Calu3 (cell line): Measurements from ENCODE around the gene SH3RF2. TPM values are rescaled to one million over a fixed set of nuclear protein-coding genes. Genes with fewer than 3 reads are reported as not detected.

Source experiments
- BruUV-seq: library from RNA; stranded (reverse); fragments of 400-500 nt; replicated peaks from 2 replicates; lab custom pipeline; 2021; lab: Mats Ljungman, UMichigan
- CTCF ChIA-PET: fragments of 300-600 bp; sonication (Branson Sonifier 250); formaldehyde crosslinking; loops from one replicate; lab custom pipeline; 2022; ENCODE audit warnings: antibody characterized with exemption; lab: Charles Lee
- DNase-seq: peaks from one replicate; pipeline ENCODE4 v3.0.0; 2022
- H3K27ac Mint-ChIP-seq: one replicate; pipeline ENCODE4 v1.8.0; 2022; ENCODE audit warnings: mixed read lengths; ENCODE audit not compliant: unreplicated experiment
- H3K27me3 Mint-ChIP-seq: one replicate; pipeline ENCODE4 v1.8.0; 2022; ENCODE audit warnings: mixed read lengths; ENCODE audit not compliant: unreplicated experiment
- H3K36me3 Mint-ChIP-seq: one replicate; pipeline ENCODE4 v1.8.0; 2022; ENCODE audit warnings: mild to moderate bottlenecking, moderate library complexity, mixed read lengths; ENCODE audit not compliant: insufficient read depth, unreplicated experiment
- H3K4me1 Mint-ChIP-seq: one replicate; pipeline ENCODE4 v1.8.0; 2022; ENCODE audit warnings: mild to moderate bottlenecking, low read depth, mixed read lengths; ENCODE audit not compliant: unreplicated experiment
- H3K4me3 Mint-ChIP-seq: one replicate; pipeline ENCODE4 v1.8.0; 2022; ENCODE audit warnings: mild to moderate bottlenecking, low read depth, moderate library complexity, mixed read lengths; ENCODE audit not compliant: unreplicated experiment
- H3K9me3 Mint-ChIP-seq: one replicate; pipeline ENCODE4 v1.8.0; 2022; ENCODE audit warnings: low read depth, mixed read lengths; ENCODE audit not compliant: unreplicated experiment
- intact Hi-C: fragments of 100-400 bp; cut with micrococcal nuclease; formaldehyde crosslinking; loops from one replicate; pipeline ENCODE4 v1.10.0; 2022; ENCODE audit not compliant: unreplicated experiment
- total RNA-seq: library from RNA; stranded (reverse); gene quantifications from 2 replicates; pipeline ENCODE4 v1.2.3, GENCODE V29; 2022
- TF ChIP-seq, protein P1 (sequence below): fragments of 200-600 bp; IDR thresholded peaks from one replicate; pipeline ENCODE4 v1.8.0; 2022; ENCODE audit warnings: antibody characterized with exemption; ENCODE audit not compliant: unreplicated experiment

Gene SH3RF2
- total RNA-seq, 1 experiment from 2014 or later: 21.9 TPM

DNA sequence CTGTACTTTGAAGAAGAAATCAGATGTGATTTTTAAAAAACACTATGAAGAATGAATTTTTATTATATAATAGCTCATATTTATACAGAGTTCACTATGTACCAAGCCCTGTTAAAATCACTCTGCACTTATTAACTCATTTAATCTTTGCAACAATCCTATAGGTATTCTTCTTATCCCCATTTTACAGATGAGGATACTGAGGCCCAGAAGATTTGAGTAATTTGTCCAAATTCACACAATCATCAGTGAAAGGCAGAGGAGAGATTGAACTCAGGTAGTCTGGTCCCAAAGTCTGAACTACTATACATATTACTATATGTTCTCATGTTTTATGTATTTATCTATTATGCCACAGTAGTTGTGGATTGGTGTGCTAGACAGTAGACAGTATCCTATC lies 152.9 kb downstream of the SH3RF2 start:
- intact Hi-C loops: no loop called here
- Mint-ChIP-seq H3K36me3 (peaks cover 3% of the 10 kb centered on the region), H3K27ac (no peak overlapping the region), H3K4me3 (no peak overlapping the region), H3K27me3 (no peaks in the 10 kb centered on the region), H3K4me1 (no peaks in the 10 kb centered on the region), H3K9me3 (no peaks in the 10 kb centered on the region)
- CTCF ChIA-PET: no interaction called here
- no peak for DNase-seq
- TF ChIP-seq, protein P1, sequence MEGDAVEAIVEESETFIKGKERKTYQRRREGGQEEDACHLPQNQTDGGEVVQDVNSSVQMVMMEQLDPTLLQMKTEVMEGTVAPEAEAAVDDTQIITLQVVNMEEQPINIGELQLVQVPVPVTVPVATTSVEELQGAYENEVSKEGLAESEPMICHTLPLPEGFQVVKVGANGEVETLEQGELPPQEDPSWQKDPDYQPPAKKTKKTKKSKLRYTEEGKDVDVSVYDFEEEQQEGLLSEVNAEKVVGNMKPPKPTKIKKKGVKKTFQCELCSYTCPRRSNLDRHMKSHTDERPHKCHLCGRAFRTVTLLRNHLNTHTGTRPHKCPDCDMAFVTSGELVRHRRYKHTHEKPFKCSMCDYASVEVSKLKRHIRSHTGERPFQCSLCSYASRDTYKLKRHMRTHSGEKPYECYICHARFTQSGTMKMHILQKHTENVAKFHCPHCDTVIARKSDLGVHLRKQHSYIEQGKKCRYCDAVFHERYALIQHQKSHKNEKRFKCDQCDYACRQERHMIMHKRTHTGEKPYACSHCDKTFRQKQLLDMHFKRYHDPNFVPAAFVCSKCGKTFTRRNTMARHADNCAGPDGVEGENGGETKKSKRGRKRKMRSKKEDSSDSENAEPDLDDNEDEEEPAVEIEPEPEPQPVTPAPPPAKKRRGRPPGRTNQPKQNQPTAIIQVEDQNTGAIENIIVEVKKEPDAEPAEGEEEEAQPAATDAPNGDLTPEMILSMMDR: no peak
- no TSS peak for BruUV-seq

DNA sequence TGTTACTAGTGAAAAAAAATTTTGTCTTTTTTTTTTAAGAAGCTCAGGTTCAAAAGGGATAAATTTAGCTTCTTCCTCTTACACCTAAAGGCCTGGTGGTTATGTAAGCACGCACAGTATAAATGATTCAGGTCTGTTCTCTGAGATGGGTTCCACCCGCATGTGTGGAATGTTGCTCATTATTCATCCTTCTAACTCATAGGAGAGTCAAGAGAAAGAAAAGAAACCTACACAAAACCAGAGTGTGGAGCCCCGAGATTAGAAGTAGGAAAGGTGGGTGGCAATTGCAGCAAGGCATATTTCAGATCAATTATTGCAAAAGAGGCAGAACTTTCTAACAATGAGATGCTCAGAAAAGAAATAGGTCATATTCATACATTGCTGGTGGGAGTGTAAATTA lies 155.5 kb downstream of the SH3RF2 start:
- intact Hi-C loops: no loop called here
- Mint-ChIP-seq H3K36me3 (peaks cover 8% of the 10 kb centered on the region), H3K27me3 (no peaks in the 10 kb centered on the region), H3K4me1 (no peaks in the 10 kb centered on the region), H3K9me3 (no peaks in the 10 kb centered on the region), H3K27ac (no peak overlapping the region), H3K4me3 (no peak overlapping the region)
- TF ChIP-seq, protein P1: no peak
- DNase-seq: no peak
- BruUV-seq: no TSS peak
- CTCF ChIA-PET: interaction anchor here (0.7 kb wide), 1 partner anchor 1313 kb away, joined by 5 read pairs; no protein-coding TSS in a partner anchor

DNA sequence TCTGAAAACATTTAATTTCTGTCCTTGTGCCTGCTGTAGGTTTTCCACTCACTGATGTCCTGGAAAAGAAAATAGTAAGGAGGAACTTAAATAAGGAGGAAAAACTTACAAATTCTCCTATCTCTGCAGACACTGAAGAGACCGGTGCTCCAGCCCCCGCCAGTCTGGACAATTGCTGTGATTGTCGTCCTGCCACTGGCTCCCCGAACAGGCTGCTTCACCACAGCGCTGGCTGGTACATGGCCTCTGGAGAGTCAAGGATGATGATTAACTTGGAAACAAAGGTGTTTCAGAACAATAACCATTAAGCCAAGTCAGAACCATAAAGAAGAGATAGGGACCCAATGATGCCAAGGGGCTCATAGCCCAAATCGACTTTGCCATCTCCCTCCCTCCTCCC lies 161.7 kb downstream of the SH3RF2 start:
- TF ChIP-seq, protein P1: no peak
- Mint-ChIP-seq H3K27ac (no peak overlapping the region), H3K4me1 (no peaks in the 10 kb centered on the region), H3K4me3 (no peak overlapping the region), H3K9me3 (no peaks in the 10 kb centered on the region), H3K36me3 (peaks cover 10% of the 10 kb centered on the region), H3K27me3 (no peaks in the 10 kb centered on the region)
- DNase-seq: no peak
- no TSS peak for BruUV-seq
- intact Hi-C loops: no loop called here
- CTCF ChIA-PET: no interaction called here

DNA sequence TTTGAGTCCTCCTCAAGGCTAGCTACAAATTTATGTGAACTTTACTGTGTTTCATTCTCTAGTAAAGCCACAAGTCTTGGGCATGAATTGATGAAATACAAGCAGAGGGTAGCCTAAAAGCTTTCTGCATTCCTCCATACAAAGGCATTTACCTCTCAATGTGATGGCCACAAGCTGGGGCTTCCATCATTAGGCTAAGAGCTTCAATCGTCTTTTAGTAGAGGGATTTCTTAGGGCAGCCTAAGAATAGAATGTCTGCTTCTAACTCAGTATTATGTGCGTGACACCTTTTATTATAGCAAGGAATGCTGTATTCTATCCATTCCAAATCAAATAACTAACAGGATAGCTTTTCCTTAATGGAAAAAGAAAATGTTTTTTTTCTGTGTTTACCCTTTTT lies 165.3 kb downstream of the SH3RF2 start:
- Mint-ChIP-seq H3K27me3 (no peaks in the 10 kb centered on the region), H3K36me3 (peaks cover 6% of the 10 kb centered on the region), H3K4me3 (no peak overlapping the region), H3K4me1 (no peaks in the 10 kb centered on the region), H3K27ac (no peak overlapping the region), H3K9me3 (no peaks in the 10 kb centered on the region)
- no peak for DNase-seq
- CTCF ChIA-PET: no interaction called here
- intact Hi-C loops: no loop called here
- TF ChIP-seq, protein P1: no peak
- BruUV-seq: no TSS peak
